COLO668 (cell line): ENCODE data around the gene TUBGCP6.
"Not testable (repeated sequence)": the region's sequence is repeated elsewhere in the genome, so short reads cannot be mapped to it uniquely, and the experiment has no call there.

Experiments
- DNase-seq: peaks from one replicate; lab custom pipeline; 2025; ENCODE audit not compliant: unreplicated experiment; lab: John Stamatoyannopoulos, UW

The TUBGCP6 gene

GRCh38 chr22:50171965-50172421 lies 72.8 kb downstream of the TUBGCP6 start:
- no peak for DNase-seq

GRCh38 chr22:50171319-50171964 lies 73.4 kb downstream of the TUBGCP6 start:
- no peak for DNase-seq

- peak; percentile 41 for DNase-seq
Measured at GRCh38 chr22:50170453-50171318, 74.1 kb downstream of the TUBGCP6 start, which contains the start of gene PANX2. PANX2 (plus strand) TSS chr22:50170731; CDS start chr22:50170731, 0 bp downstream.

- DNase-seq: peak; percentile 52
Measured at GRCh38 chr22:50169774-50170341, 75.0 kb downstream of the TUBGCP6 start.

GRCh38 chr22:50169181-50169759 lies 75.6 kb downstream of the TUBGCP6 start:
- no peak for DNase-seq

- not testable (repeated sequence) for DNase-seq
Measured at GRCh38 chr22:50168490-50169180, 76.2 kb downstream of the TUBGCP6 start.

GRCh38 chr22:50167689-50168489 lies 76.9 kb downstream of the TUBGCP6 start:
- no peak for DNase-seq
